SK-N-MC (cell line): ENCODE results near the gene WNT5B.
A peak's percentile ranks its signal among the peaks of the same experiment; 100 is the strongest.

Source experiments
- DNase-seq: peaks from one replicate; pipeline ENCODE4 v3.0.0-alpha.2; 2011; ENCODE audit warnings: low read depth, low spot score
- H3K27ac ChIP-seq: fragments of 200-600 bp; sonication (generic); 2 replicates; pipeline ENCODE4 v1.5.1; 2016; ENCODE audit warnings: mixed run types
- H3K36me3 ChIP-seq: fragments of 200-600 bp; sonication (generic); 2 replicates; pipeline ENCODE4 v1.6.1; 2017; ENCODE audit warnings: antibody characterized with exemption, low read length, mixed read lengths; ENCODE audit not compliant: insufficient read depth
- H3K4me3 ChIP-seq: fragments of 200-600 bp; sonication (generic); 2 replicates; pipeline ENCODE4 v1.5.1; 2016
- H3K9ac ChIP-seq: fragments of 200-600 bp; sonication (generic); 2 replicates; pipeline ENCODE4 v1.8.0; 2017; ENCODE audit warnings: mixed run types, mixed read lengths; ENCODE audit not compliant: insufficient read length
- H3K9me3 ChIP-seq: fragments of 200-600 bp; sonication (generic); 2 replicates; pipeline ENCODE4 v1.6.1; 2017; ENCODE audit warnings: low read depth, mild to moderate bottlenecking, antibody characterized with exemption, low read length, moderate library complexity, mixed read lengths
- EZH2 ChIP-seq: fragments of 200-600 bp; sonication (generic); IDR thresholded peaks from one replicate; pipeline ENCODE4 v1.6.1; 2017; ENCODE audit warnings: antibody characterized with exemption
- FOXP2 ChIP-seq: optimal IDR thresholded peaks from 2 replicates; pipeline ENCODE3; 2011; ENCODE audit warnings: mild to moderate bottlenecking, moderate library complexity; ENCODE audit not compliant: insufficient read depth; ENCODE audit errors: extremely low read length, control extremely low read depth
- POLR2AphosphoS5 ChIP-seq: IDR thresholded peaks from 2 replicates; pipeline ENCODE4 v1.6.1; 2012; ENCODE audit warnings: mild to moderate bottlenecking, low read depth, low read length, borderline replicate concordance

The WNT5B gene

DNA sequence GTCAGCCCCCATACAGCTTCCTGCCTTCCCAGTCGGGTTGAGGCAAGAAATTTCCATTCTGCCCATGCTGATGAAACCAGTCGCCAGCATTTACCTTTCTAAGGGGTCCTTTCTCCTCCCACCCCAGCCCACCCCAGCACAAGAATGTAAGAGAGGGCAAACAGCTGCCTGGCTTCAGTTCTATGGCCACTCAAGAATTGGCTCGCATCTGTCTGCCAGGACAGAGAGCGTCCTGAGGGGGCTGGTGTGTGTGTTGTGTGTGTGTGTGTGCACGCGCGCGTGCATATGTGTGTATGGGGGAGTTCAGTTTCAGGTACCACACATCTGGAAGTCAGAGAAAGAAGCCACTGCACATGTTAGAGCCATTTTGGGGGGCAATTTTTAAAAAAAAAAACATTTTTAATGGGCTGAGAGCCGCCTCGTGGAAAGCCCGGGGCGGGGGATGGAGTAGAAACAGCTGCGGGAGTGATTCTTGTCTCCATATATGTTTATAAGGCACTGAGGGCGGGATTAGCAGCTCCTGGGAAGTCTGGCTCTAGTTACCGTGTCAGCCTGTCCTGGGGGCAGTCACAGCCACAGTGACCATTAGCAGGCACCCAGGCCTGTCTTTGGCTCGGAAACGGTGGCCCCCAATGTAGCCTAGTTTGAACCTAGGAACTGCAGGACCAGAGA lies at the start of gene WNT5B:
Gene WNT5B, plus strand, starts transcription at position 566 of the 672 bp plus-strand sequence. CDS start 2,124 bp downstream, outside the sequence.
- no peak within 1 kb of the TSS for H3K27ac ChIP-seq
- no peak for DNase-seq

DNA sequence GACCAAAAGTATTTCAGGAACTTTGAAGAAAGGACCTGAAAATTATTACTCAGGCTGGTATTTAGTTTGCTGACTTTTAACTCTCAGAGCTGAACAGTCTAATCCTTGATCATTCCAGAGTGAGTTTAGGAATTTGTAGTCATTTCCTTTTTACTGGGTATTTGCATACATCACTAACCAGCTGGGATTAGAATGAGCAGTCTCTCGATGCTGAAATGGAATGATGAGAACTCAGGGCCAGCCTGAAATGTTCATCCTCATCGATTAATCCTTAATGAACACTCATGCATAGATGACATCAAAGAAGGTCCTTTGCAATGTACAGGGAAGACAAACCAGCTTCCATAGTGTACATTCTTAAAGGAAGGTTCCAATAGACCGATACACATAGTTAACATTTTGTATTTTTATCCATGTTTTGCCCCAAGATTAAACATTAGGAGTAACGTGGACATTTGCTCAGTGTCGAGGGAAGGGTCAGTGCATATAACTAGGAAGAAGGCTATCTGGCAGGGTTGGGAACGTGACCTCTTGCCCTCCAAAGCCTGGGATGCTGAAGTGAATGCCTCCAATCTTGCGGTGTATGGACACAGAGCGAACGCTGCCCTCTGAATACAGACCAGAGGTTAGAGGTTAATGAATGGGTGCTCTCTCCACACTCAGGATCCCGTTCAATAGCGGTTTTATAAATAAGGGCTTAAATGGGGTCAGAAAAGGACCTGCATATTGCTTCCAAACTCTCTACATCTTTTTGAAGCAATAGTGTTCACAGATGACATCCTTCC lies 49.2 kb upstream of the WNT5B start:
- TF ChIP-seq EZH2 (no peak), FOXP2 (no peak), POLR2AphosphoS5 (no peak)
- H3K4me3 ChIP-seq, result no peak overlapping the region
- H3K36me3 ChIP-seq, result no peaks in the 10 kb centered on the region
- no peak for DNase-seq
- H3K9ac ChIP-seq, result no peak overlapping the region
- H3K9me3 ChIP-seq, result no peaks in the 10 kb centered on the region
- H3K27ac ChIP-seq, result no peak overlapping the region

More for the DNA sequence above, at the start of gene WNT5B:
- TF ChIP-seq FOXP2, result no peak
- TF ChIP-seq POLR2AphosphoS5, result no peak
- TF ChIP-seq EZH2, result no peak
- Histone ChIP-seq H3K9ac (no peak within 1 kb of the TSS), H3K4me3 (peak within 1 kb of the TSS; percentile 64), H3K9me3 (no peaks in the 10 kb centered on the region), H3K36me3 (no peaks in the 10 kb centered on the region)

DNA sequence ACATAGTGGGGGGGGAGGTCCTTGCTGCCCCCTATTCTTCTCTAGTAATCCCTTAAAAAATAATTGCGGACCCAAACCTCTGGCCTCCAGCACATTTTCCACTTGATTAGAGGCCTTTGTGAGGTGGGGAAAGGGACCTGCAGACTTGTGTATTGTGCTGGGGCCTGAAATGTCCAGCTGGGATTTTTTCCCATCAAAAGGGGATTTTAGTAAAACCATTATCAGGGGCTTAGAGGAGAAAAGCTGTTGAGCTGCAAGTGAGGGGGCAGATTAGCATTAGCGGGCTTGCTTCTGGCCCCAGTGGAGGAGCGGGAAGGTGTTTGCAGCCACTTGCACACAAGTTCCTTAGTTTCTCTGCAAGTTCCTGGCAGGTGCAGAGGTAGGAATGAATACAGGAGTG lies 48.5 kb upstream of the WNT5B start:
- Histone ChIP-seq H3K36me3 (no peaks in the 10 kb centered on the region), H3K4me3 (no peak overlapping the region), H3K27ac (no peak overlapping the region), H3K9ac (no peak overlapping the region), H3K9me3 (no peaks in the 10 kb centered on the region)
- TF ChIP-seq EZH2, result no peak
- TF ChIP-seq POLR2AphosphoS5, result no peak
- TF ChIP-seq FOXP2, result no peak
- DNase-seq, result no peak

DNA sequence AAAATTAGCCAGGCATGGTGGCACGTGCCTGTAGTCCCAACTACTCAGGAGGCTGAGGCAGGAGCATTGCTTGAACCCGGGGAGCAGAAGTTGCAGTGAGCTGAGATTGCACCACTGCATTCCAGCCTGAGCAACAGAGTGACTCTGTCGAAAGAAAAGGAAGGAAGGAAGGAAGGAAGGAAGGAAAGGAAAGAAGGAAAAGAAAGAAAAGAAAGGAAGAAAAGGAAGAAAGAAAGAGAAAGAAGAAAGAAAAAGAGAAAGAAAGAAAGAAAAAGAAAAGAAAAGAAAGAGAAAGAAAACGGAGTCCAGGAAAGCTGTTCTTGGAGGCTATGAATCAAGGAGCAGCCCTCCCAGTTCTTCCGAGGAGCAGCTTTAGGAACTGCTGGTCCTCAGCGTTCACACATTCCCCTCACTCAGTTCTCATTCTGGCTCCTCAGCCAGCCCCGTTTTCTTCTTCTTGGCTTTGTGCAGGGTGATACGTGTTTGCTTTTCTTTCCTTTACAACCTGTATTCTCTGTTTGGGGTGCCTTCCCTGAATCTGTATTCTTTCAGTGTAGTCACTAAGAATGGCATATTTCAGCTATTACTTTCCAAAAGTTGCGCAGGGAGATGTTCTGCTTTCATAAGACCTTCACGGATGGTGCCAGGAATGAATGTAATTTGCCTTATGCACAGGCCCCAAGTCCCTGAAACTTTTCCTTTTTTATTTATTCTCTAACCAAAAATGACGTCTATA lies 46.9 kb upstream of the WNT5B start:
- H3K9ac ChIP-seq, result no peak overlapping the region
- H3K9me3 ChIP-seq, result no peaks in the 10 kb centered on the region
- DNase-seq, result no peak
- H3K36me3 ChIP-seq, result no peaks in the 10 kb centered on the region
- no peak overlapping the region for H3K4me3 ChIP-seq
- no peak overlapping the region for H3K27ac ChIP-seq
- no peak for TF ChIP-seq POLR2AphosphoS5
- no peak for TF ChIP-seq EZH2
- TF ChIP-seq FOXP2, result no peak

DNA sequence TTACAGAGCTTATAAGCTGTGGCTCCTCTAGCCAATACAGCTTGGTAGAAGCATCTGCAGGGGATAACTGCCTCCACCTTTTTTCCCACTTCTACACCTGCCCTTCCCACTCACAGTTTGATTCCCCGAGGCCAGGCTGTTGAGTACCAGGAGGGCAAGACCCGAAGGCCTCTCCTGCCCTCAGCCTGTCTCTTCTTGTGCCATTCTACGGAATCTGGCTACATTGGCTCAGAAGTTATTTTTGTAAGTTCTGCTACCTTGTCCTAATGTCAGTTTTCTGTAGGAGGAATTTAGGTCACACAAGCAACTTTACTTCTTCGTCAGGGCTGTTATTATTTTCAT lies 46.4 kb upstream of the WNT5B start:
- H3K4me3 ChIP-seq, result no peak overlapping the region
- H3K9ac ChIP-seq, result no peak overlapping the region
- H3K27ac ChIP-seq, result no peak overlapping the region
- no peaks in the 10 kb centered on the region for H3K9me3 ChIP-seq
- no peaks in the 10 kb centered on the region for H3K36me3 ChIP-seq
- no peak for DNase-seq
- no peak for TF ChIP-seq EZH2
- no peak for TF ChIP-seq FOXP2
- TF ChIP-seq POLR2AphosphoS5, result no peak

DNA sequence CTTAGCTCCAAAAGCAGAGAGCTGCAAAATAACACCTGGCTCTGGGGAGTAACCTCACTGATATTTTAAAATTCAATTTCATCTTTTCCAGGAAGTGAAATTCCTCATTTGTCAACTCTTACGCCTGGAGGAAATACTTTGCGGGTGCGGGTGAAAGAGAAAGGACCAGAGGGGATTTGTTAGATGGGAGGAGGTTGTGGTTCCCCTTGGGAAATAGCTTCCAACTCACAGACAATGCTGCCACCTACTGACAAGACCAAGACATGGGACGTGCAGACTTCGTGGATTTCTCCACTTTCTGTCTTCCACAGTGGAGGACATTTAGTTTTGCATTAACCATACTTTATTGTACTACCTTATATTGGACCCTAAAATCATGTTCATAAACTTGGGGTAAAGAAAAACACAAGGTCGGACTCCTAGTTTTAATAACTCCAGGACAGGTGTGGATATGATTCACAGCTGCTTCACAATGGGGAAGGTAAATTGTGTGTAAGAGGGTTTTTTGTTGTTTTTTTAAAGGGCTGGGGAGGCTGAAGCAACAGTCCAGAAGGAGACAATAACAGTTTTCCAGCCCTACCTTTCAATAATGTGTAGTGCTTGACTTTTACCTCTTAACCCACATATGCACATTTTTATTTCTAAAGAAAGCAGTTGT lies 45.5 kb upstream of the WNT5B start:
- H3K9ac ChIP-seq, result no peak overlapping the region
- peak; percentile 89 for DNase-seq
- TF ChIP-seq FOXP2 (no peak), EZH2 (no peak), POLR2AphosphoS5 (no peak)
- no peaks in the 10 kb centered on the region for H3K36me3 ChIP-seq
- H3K4me3 ChIP-seq, result no peak overlapping the region
- no peak overlapping the region for H3K27ac ChIP-seq
- H3K9me3 ChIP-seq, result no peaks in the 10 kb centered on the region

DNA sequence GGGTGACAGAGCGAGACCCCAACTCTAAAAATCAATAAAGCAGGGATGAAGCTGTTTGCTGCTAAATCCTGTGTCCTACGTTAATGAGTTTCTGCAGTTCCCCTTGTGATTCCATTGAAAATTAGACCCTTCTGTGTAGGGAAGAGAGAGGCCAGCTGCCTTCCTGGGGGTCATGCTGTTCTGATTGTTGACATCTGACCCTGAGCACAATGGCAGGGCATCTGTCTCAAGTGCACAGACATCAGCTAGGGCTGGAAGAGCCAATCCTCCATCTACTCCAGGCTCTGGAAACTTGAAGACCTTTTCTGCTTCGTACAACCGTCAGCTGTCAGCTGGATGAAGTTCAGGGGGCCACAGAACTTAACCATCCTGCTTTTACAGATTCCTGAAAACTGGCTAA lies 44.7 kb upstream of the WNT5B start:
- Histone ChIP-seq H3K9me3 (no peaks in the 10 kb centered on the region), H3K9ac (no peak overlapping the region), H3K27ac (no peak overlapping the region), H3K36me3 (no peaks in the 10 kb centered on the region), H3K4me3 (no peak overlapping the region)
- TF ChIP-seq POLR2AphosphoS5 (no peak), FOXP2 (no peak), EZH2 (no peak)
- no peak for DNase-seq
